Measurements from ENCODE around the gene RALA.

- TF ChIP-seq CTCF (conservative IDR thresholded peaks at IDR 0.05 in 1 of 2, IDR thresholded peaks at IDR 0.05 in 1 of 2; ENCODE audit: extremely low read depth in 1 of 2, insufficient read depth in 1 of 2, low read depth in 1 of 2, low read length in 2 of 2) (no peak), EZH2 (IDR thresholded peaks at IDR 0.05; ENCODE audit: borderline replicate concordance, low read length) (no peak)
Measured at GRCh38 chr7:39696631-39697030, 73.3 kb downstream of the RALA start.

Data from mammary epithelial cell (primary cell).